HUES6 (cell line): ENCODE results near the gene ACCSL.

Experiments
- H3K27ac ChIP-seq: 2 replicates; pipeline ENCODE4 v1.7.0; 2013; ENCODE audit warnings: low read depth, mild to moderate bottlenecking, low read length, inconsistent platforms
- H3K27me3 ChIP-seq: 2 replicates; pipeline ENCODE4 v1.6.1; 2013; ENCODE audit warnings: low read length; ENCODE audit not compliant: control insufficient read depth, insufficient read depth
- H3K36me3 ChIP-seq: 2 replicates; pipeline ENCODE4 v1.6.1; 2013; ENCODE audit warnings: low read length; ENCODE audit not compliant: control insufficient read depth, insufficient read depth
- H3K4me1 ChIP-seq: 2 replicates; pipeline ENCODE4 v1.6.1; 2013; ENCODE audit warnings: low read length; ENCODE audit not compliant: control insufficient read depth, insufficient read depth
- H3K4me3 ChIP-seq: 2 replicates; pipeline ENCODE4 v1.5.1; 2013; ENCODE audit warnings: low read depth, low read length
- H3K9ac ChIP-seq: one replicate; pipeline ENCODE4 v1.6.1; 2013; ENCODE audit warnings: mild to moderate bottlenecking, low read length
- H3K9me3 ChIP-seq: 2 replicates; pipeline ENCODE4 v1.6.1; 2013; ENCODE audit warnings: low read depth, low read length; ENCODE audit not compliant: control insufficient read depth, insufficient read depth

The ACCSL gene

DNA sequence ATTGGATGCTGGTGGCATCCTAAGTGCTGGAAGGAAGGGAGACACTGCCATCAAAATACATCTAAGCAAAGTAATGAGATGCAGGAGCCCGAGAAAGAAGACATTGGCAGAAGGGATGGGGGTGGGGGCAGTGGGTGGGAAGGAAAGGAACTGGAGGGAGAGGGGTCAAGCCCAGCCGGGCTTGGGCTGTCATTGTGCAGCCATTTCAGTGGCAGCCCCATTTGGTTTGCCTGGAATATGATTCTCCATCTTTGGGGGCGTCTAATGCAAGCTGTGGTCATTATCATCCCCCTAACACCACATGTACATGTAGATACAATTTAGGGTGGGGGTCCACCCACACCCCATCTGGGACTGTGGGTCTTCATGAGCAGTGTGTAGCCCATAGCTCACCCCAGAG is 13.9 kb upstream of the ACCSL start:
- H3K9me3 ChIP-seq = no peaks in the 10 kb centered on the region
- H3K27me3 ChIP-seq = no peaks in the 10 kb centered on the region
- H3K9ac ChIP-seq = no peak overlapping the region
- H3K4me1 ChIP-seq = peaks cover 15% of the 10 kb centered on the region
- H3K36me3 ChIP-seq = no peaks in the 10 kb centered on the region
- H3K4me3 ChIP-seq = no peak overlapping the region
- no peak overlapping the region for H3K27ac ChIP-seq

DNA sequence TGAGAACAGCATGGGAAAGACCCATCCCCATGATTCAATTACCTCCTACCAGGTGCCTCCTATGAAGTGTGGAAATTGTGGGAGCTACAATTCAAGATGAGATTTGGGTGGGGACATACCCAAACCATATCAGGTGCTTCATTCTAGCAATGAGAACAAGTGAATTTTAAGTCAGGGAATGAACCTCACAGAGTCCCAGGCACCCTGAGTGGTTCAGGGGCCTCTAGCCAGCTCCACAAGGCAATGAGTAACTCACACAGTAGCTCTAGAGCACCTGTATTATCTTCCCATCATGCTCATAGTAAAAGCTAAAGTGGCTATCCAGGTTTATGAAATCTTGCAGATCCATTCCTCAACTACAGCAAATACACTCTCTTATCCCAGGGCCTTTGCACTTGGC is 13.1 kb upstream of the ACCSL start:
- peaks cover 15% of the 10 kb centered on the region for H3K4me1 ChIP-seq

DNA sequence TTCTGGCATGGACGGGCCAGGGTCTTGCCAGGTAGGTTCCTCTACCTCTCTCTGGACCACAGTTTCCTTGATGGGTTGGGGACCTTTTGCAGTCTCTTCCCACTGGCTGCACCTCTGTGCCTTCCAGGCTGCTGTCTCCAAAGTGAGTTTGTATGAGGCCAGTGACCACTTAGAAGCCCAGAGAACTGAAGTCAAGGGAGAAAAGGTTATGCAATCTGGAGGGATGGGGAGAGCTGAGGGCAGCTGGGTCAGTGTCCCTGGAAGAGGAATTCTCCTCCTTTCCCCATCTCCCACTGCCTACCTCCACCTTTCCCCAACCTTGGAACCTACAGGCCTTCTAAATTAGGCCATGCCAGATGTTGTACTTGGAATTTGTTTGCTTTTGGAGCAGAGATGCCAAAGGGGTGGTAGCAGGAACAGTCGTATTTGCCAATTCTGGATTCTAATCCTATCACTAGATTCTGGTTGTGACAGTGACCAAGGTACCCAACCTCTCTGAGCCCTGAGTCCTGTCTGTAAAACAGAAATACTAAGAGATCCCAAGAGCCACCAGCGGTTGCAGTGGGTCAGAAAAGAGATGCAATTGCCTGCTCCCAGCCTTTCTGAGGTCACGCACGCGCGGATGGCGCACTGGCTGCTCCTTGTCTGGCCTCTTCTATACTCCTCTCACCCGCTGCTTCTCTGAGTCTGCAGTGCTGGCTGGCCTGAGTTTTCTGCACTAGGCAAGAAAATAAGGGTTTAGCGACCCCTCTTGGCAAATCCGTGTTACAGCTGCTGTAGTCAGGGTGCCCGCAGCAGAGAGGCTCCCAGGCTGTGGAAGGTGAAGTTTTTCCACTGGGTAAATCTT is 10.7 kb upstream of the ACCSL start:
- H3K4me3 ChIP-seq = no peak overlapping the region
- no peak overlapping the region for H3K27ac ChIP-seq
- peaks cover 7% of the 10 kb centered on the region; the same call in 1 of the 2 replicates for H3K9me3 ChIP-seq
- peaks cover 2% of the 10 kb centered on the region; the same call in 1 of the 2 replicates for H3K4me1 ChIP-seq
- H3K9ac ChIP-seq = no peak overlapping the region
- no peaks in the 10 kb centered on the region for H3K36me3 ChIP-seq
- H3K27me3 ChIP-seq = no peaks in the 10 kb centered on the region

More for the DNA sequence above, 13.1 kb upstream of the ACCSL start:
- Histone ChIP-seq H3K9me3 (no peaks in the 10 kb centered on the region), H3K27ac (no peak overlapping the region), H3K27me3 (no peaks in the 10 kb centered on the region), H3K4me3 (no peak overlapping the region), H3K36me3 (no peaks in the 10 kb centered on the region), H3K9ac (no peak overlapping the region)

DNA sequence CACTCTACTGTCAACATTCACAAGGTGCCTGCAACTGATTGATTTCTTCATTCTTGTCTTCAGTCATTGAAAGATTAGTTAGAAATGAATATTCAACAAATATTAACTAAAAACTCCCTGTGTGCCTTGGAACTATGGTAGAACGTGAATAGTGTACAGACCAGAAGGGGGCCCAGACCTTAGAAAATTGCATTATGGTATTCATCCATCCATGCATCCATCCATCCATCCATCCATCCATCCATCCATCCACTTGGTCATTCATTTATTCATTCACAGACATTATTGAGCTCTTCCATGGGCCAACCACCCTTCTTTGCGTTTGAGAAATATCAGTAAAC is 10.2 kb upstream of the ACCSL start:
- 0 out of 2 replicates have a peak, but pooled peaks cover 2% of the 10 kb centered on the region for H3K4me1 ChIP-seq
- H3K9me3 ChIP-seq = peaks cover 7% of the 10 kb centered on the region; the same call in 1 of the 2 replicates
- H3K9ac ChIP-seq = no peak overlapping the region
- H3K36me3 ChIP-seq = no peaks in the 10 kb centered on the region
- no peaks in the 10 kb centered on the region for H3K27me3 ChIP-seq
- H3K27ac ChIP-seq = no peak overlapping the region
- no peak overlapping the region for H3K4me3 ChIP-seq

- H3K9ac ChIP-seq = no peak overlapping the region
- no peak overlapping the region for H3K27ac ChIP-seq
- no peak overlapping the region for H3K4me3 ChIP-seq
- H3K36me3 ChIP-seq = no peaks in the 10 kb centered on the region
- H3K27me3 ChIP-seq = no peaks in the 10 kb centered on the region
- H3K4me1 ChIP-seq = no peaks in the 10 kb centered on the region
- H3K9me3 ChIP-seq = peaks cover 7% of the 10 kb centered on the region; the same call in 1 of the 2 replicates
These were observed 4.6 kb upstream of the ACCSL start for GRCh38 chr11:44043157-44043556.

DNA sequence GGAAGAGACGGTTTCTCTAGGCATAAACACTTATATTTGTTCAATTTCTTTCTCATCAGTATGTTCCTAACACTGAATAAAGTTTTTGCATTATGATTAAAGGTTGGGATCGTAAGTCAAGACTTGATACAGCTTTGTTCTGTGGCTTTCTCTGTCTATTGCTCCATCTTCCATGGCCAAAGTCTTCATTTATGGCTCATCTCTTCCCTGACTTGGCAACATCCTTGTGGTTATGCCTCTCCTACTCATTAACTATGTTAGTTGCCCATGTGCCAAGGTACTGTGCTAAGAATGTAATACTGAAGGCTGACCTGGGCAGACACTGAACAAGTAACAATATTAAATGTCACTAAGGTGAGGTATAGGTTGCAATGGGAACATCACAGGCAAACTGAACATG is 1.6 kb upstream of the ACCSL start:
- Histone ChIP-seq H3K27ac (no peak overlapping the region), H3K9me3 (no peaks in the 10 kb centered on the region), H3K4me3 (no peak overlapping the region), H3K9ac (no peak overlapping the region), H3K36me3 (no peaks in the 10 kb centered on the region), H3K27me3 (no peaks in the 10 kb centered on the region), H3K4me1 (no peaks in the 10 kb centered on the region)

GRCh38 chr11:44047298-44047697 is 483 bp upstream of the ACCSL start:
- H3K9me3 ChIP-seq = no peaks in the 10 kb centered on the region
- H3K36me3 ChIP-seq = no peaks in the 10 kb centered on the region
- no peak overlapping the region for H3K9ac ChIP-seq
- H3K27me3 ChIP-seq = no peaks in the 10 kb centered on the region
- H3K4me1 ChIP-seq = no peaks in the 10 kb centered on the region
- H3K4me3 ChIP-seq = no peak overlapping the region
- H3K27ac ChIP-seq = no peak overlapping the region

- no peak overlapping the region for H3K27ac ChIP-seq
- no peak overlapping the region for H3K4me3 ChIP-seq
- H3K4me1 ChIP-seq = no peaks in the 10 kb centered on the region
- H3K36me3 ChIP-seq = no peaks in the 10 kb centered on the region
- H3K9ac ChIP-seq = no peak overlapping the region
- H3K9me3 ChIP-seq = no peaks in the 10 kb centered on the region
- H3K27me3 ChIP-seq = no peaks in the 10 kb centered on the region
These were observed 2.1 kb downstream of the ACCSL start for GRCh38 chr11:44049832-44050231.

DNA sequence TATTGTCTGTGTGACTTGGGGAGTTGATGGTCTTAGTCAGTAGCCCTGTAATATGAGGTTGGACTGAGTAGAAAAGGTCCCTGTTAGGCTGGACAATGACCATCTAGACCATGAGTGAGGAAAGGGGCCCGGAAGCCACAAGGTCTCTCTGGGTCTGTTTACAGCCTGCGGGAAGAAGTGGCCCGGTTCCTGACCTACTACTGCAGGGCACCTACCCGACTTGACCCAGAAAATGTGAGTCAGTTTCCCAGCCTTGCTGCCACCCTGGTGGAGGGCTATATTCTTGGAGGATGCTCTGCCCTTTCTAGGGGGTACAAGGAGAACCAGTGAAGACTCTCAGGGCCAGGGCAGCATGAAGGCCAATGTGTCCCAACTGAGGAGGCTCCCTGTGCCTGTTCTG is 3.4 kb downstream of the ACCSL start:
- H3K9ac ChIP-seq = no peak overlapping the region
- H3K27ac ChIP-seq = no peak overlapping the region
- H3K9me3 ChIP-seq = no peaks in the 10 kb centered on the region
- no peaks in the 10 kb centered on the region for H3K4me1 ChIP-seq
- H3K27me3 ChIP-seq = no peaks in the 10 kb centered on the region
- H3K36me3 ChIP-seq = no peaks in the 10 kb centered on the region
- no peak overlapping the region for H3K4me3 ChIP-seq

DNA sequence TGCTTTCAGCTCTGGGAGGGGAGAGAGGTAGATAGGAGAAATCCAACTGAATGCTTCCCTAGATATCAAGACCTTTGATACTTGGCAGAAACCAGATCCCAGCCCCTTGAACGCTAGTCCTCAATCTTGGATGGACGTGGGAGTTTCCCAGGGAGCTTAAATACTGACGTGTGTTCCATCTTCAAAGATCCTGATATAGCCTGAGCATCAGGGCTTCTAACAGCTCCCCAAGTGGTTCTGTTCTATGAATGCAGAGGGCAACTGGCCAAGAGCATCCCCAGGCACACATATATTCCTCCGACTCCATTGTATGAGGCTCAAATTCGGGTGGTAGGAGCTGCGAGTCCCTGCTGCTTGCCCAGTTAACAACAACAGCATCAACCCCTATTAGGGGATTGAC is 9.6 kb downstream of the ACCSL start:
- no peaks in the 10 kb centered on the region for H3K4me1 ChIP-seq
- H3K9me3 ChIP-seq = no peaks in the 10 kb centered on the region
- H3K9ac ChIP-seq = no peak overlapping the region
- no peak overlapping the region for H3K27ac ChIP-seq
- no peaks in the 10 kb centered on the region for H3K27me3 ChIP-seq
- H3K4me3 ChIP-seq = no peak overlapping the region
- H3K36me3 ChIP-seq = no peaks in the 10 kb centered on the region

- H3K36me3 ChIP-seq = no peaks in the 10 kb centered on the region
These were observed 10.5 kb downstream of the ACCSL start for GRCh38 chr11:44058275-44058674.

More at GRCh38 chr11:44058275-44058674, 10.5 kb downstream of the ACCSL start:
- H3K4me3 ChIP-seq = no peak overlapping the region
- H3K9ac ChIP-seq = no peak overlapping the region
- H3K9me3 ChIP-seq = no peaks in the 10 kb centered on the region
- H3K4me1 ChIP-seq = no peaks in the 10 kb centered on the region
- H3K27ac ChIP-seq = no peak overlapping the region
- no peaks in the 10 kb centered on the region for H3K27me3 ChIP-seq
